Activated CD4-positive, alpha-beta T cell treated with anti-CD3 and anti-CD28 coated beads for 36 hours (primary cell): ENCODE measurements around the gene LRRC3. TPM values are rescaled to one million over a fixed set of nuclear protein-coding genes. Genes with fewer than 3 reads are reported as not detected.
"Not testable (repeated sequence)": the region's sequence is repeated elsewhere in the genome, so short reads cannot be mapped to it uniquely, and the experiment has no call there.

Source experiments
- ATAC-seq: fragments of 200-7000 bp; cut with Tn5 transposase; one replicate; pipeline ENCODE4 v1.10.0; 2021; ENCODE audit warnings: mild to moderate bottlenecking, moderate library complexity
- CTCF ChIA-PET: fragments of 350-600 bp; sonication (Branson Sonifier 250); formaldehyde crosslinking; loops from one replicate; lab custom pipeline; 2021; ENCODE audit warnings: antibody characterized with exemption; lab: Charles Lee
- POLR2A ChIA-PET: fragments of 350-600 bp; sonication (Branson Sonifier 250); formaldehyde crosslinking; loops from one replicate; lab custom pipeline; 2021; ENCODE audit warnings: antibody characterized with exemption, inconsistent platforms; lab: Charles Lee
- DNase-seq: peaks from one replicate; pipeline ENCODE4 v3.0.0-alpha.2; 2020
- H3K27ac Mint-ChIP-seq: one replicate; pipeline ENCODE4 v1.8.0; 2021; ENCODE audit warnings: mixed read lengths
- H3K27me3 Mint-ChIP-seq: one replicate; pipeline ENCODE4 v1.8.0; 2021; ENCODE audit warnings: mixed read lengths
- H3K36me3 Mint-ChIP-seq: one replicate; pipeline ENCODE4 v1.8.0; 2021; ENCODE audit warnings: low read depth, mixed read lengths
- H3K4me1 Mint-ChIP-seq: one replicate; pipeline ENCODE4 v1.8.0; 2021; ENCODE audit warnings: mixed read lengths
- H3K4me3 Mint-ChIP-seq: one replicate; pipeline ENCODE4 v1.8.0; 2021; ENCODE audit warnings: mild to moderate bottlenecking, moderate library complexity, mixed read lengths
- H3K9me3 Mint-ChIP-seq: one replicate; pipeline ENCODE4 v1.8.0; 2021; ENCODE audit warnings: low read depth, mixed read lengths
- intact Hi-C, 2 experiments: fragments of 100-400 bp; cut with DNase I in 1 of 2; cut with micrococcal nuclease in 1 of 2; formaldehyde crosslinking; loops; one replicate each; pipeline versions ENCODE4 v1.14.2 to v1.15.1; 2022 to 2024; cut with DNase I, micrococcal nuclease
- total RNA-seq, 2 experiments: library from RNA; stranded (reverse); gene quantifications; one replicate each; pipeline ENCODE4 v1.2.3, GENCODE V29; 2021

Gene LRRC3
- total RNA-seq, 2 experiments from 2014 or later = 2.7 to 2.9 TPM

DNA sequence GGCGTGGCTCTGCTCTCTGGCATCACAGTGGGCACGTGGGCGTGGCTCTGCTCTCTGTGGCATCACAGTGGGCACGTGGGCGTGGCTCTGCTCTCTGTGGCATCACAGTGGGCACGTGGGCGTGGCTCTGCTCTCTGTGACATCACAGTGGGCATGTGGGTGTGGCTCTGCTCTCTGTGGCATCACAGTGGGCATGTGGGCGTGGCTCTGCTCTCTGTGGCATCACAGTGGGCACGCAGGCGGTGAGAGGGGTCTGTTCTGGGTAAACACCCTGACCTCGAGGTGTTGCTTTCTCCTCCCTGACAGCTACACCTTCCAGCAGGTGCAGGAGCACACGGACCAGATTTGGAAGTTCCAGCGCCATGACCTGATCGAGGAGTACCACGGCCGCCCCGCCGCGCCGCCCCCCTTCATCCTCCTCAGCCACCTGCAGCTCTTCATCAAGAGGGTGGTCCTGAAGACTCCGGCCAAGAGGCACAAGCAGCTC lies 37.6 kb upstream of the LRRC3 start:
- H3K4me1 Mint-ChIP-seq, CTCF ChIA-PET, H3K36me3 Mint-ChIP-seq, DNase-seq, POLR2A ChIA-PET, intact Hi-C loops, H3K4me3 Mint-ChIP-seq, ATAC-seq, H3K9me3 Mint-ChIP-seq, H3K27me3 Mint-ChIP-seq, H3K27ac Mint-ChIP-seq: not testable (repeated sequence)

DNA sequence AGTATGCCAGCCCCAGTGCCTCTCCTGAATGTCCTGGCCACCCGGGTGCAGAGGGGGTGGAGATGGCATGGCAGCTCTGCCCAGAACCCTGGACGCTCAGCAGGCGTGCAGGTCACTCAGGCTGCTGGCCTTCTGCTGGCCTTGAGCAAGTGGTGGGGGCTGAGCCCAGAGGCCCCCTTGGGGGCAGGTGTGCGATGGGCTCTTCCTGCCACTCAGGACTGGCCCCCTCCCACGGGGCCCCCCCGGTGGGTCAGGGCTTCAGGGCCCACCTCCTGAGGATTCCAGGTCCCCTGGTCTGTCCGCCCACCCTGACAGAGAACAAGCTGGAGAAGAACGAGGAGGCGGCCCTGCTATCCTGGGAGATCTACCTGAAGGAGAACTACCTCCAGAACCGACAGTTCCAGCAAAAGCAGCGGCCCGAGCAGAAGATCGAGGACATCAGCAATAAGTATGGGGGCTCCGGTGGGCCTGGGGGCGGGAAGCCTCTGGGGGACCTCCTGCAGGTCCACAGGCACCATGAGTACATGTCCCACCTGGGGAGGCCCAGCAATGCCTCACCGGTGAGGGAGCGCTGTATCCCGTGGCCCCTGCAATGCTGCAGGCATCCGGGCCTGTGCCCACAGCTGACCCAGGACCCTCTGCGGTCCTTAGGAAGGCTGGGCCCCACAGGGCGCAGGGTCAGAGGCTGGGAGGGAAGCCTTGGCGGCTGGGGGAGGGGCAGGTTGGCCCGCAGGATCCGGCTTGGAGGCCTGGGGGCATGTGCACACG lies 37.0 kb upstream of the LRRC3 start:
- intact Hi-C loops = no loop called here
- no peaks in the 10 kb centered on the region for H3K36me3 Mint-ChIP-seq
- H3K4me1 Mint-ChIP-seq = no peaks in the 10 kb centered on the region
- H3K4me3 Mint-ChIP-seq = no peak overlapping the region
- CTCF ChIA-PET = no interaction called here
- DNase-seq (no peak), ATAC-seq (no peak)
- no peaks in the 10 kb centered on the region for H3K27me3 Mint-ChIP-seq
- peaks cover 4% of the 10 kb centered on the region for H3K9me3 Mint-ChIP-seq
- no peak overlapping the region for H3K27ac Mint-ChIP-seq
- POLR2A ChIA-PET = no interaction called here

DNA sequence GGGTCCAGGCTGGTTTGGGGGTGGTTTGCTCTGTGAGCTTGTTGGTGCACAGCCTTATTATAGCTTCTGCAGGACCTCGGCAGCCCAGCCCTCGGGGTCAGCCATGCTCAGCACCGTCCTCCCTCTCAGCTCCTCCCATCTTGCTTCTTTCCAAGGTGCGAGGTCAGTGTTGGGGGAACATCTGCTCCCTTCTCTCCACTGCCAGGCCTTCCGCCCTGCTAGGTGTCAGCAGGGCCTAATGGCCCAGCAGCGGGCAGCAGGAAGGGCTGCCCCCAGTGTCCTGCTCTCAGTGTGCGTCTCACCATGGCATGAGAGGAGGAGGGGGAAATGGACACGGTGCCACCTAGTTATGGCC lies 36.5 kb upstream of the LRRC3 start:
- ATAC-seq = no peak
- ChIA-PET POLR2A (no interaction called here), CTCF (no interaction called here)
- no peak for DNase-seq
- no peak overlapping the region for H3K27ac Mint-ChIP-seq
- H3K4me1 Mint-ChIP-seq = no peaks in the 10 kb centered on the region
- H3K36me3 Mint-ChIP-seq = no peaks in the 10 kb centered on the region
- peaks cover 4% of the 10 kb centered on the region for H3K9me3 Mint-ChIP-seq
- no peaks in the 10 kb centered on the region for H3K27me3 Mint-ChIP-seq
- intact Hi-C loops = no loop called here
- no peak overlapping the region for H3K4me3 Mint-ChIP-seq

- intact Hi-C loops = loop anchor here in 1 of 2 experiments (10.0 kb wide), 1 partner anchor 75 kb away; no protein-coding TSS in a partner anchor
- ATAC-seq = no peak
Observed at GRCh38 chr21:44419679-44420078, 35.6 kb upstream of the LRRC3 start.

DNA sequence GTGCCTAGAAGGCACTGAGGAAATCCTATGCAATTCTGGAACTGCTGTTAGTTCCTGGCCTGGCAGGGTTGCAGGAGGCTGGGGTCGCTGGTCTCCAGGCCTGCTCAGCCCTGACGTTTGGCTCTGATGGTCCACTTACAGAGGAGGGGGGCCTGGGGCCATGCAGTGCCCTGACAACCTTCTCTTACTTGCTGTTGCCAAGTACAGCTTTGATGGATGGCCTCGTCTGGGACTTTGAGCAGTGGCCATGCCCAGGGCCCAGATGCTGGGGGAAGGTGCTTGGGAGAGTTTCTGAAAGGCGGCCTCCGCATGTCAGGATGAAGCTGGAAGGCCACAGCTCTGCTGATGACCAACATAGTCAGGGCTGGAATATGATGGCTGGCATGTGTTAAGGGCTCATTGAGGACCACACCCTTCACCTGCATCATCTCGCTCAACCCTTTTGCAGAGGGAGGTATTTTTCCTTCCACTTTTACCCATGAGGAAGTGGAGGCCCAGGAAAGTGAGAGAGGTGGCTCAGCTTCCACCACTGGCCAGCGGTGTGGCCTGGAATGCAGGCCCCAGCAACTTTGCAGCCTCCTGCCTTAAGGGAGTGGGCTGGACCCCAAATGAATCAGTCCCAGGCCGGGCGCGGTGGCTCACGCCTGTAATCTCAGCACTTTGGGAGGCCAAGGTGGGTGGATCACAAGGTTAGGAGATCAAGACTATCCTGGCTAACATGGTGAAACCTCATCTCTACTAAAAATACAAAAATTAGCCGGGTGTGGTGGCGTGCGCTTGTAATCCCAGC lies 34.7 kb upstream of the LRRC3 start:
- no peak for DNase-seq
- Mint-ChIP-seq H3K27ac (no peak overlapping the region), H3K27me3 (no peaks in the 10 kb centered on the region), H3K9me3 (peaks cover 4% of the 10 kb centered on the region), H3K4me3 (no peak overlapping the region), H3K36me3 (no peaks in the 10 kb centered on the region), H3K4me1 (no peaks in the 10 kb centered on the region)
- CTCF ChIA-PET = no interaction called here
- POLR2A ChIA-PET = no interaction called here
- no peak for ATAC-seq
- intact Hi-C loops = loop anchor here in 1 of 2 experiments (10.0 kb wide), 1 partner anchor 74 kb away; no protein-coding TSS in a partner anchor

More at GRCh38 chr21:44419679-44420078, 35.6 kb upstream of the LRRC3 start:
- no peak overlapping the region for H3K27ac Mint-ChIP-seq
- no peak overlapping the region for H3K4me3 Mint-ChIP-seq
- CTCF ChIA-PET = no interaction called here
- POLR2A ChIA-PET = no interaction called here
- DNase-seq = no peak
- H3K36me3 Mint-ChIP-seq = no peaks in the 10 kb centered on the region
- H3K4me1 Mint-ChIP-seq = no peaks in the 10 kb centered on the region
- H3K9me3 Mint-ChIP-seq = peaks cover 4% of the 10 kb centered on the region
- H3K27me3 Mint-ChIP-seq = no peaks in the 10 kb centered on the region

DNA sequence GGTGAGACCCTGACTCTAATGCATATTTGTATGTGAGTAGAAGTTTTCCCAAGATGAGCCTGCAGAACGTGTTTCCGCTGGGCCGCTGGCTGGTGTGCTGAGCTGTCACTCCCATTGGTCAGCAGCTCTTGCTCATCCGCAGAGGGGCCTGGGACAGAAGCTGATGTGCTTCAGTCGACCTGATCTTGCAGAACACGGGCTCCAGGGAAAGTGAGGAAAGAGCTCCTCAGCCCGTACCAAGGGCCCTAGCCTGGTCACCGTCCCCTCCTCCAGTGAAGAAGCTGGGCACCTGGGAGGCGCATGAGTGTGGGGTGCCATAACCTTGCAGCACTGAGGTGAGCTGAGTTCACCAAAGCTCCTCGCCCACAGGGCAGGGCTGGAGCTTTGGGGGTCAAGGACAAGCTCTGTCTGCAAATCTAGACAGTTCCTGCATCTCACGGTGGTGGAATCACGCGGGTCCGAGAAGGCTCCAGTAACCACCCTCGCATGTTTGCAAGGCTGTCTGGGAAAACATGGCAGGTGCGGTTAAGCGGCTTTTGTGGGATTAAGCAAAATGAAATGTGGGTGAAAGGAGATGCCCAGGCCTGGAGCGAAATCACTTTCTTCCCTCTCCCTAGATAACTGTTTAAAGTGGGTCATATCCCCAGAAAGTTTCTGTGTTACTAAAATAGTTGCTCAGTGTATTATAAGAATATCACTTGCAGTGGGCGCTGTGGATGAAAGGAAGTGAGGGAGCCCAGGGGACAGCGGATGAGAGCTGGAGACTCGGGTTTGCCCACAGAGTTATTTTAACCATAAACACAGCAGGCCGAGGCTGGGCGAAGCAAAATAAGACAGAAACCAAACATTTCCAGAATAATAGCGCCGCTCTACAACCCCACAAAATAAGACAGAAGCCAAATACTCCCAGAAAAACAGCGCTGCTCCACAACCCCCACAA lies 33.1 kb upstream of the LRRC3 start:
- Mint-ChIP-seq H3K27ac (no peak overlapping the region), H3K4me3 (no peak overlapping the region), H3K36me3 (no peaks in the 10 kb centered on the region), H3K9me3 (peaks cover 4% of the 10 kb centered on the region), H3K4me1 (no peaks in the 10 kb centered on the region), H3K27me3 (no peaks in the 10 kb centered on the region)
- DNase-seq (peak; percentile 0), ATAC-seq (no peak)
- ChIA-PET POLR2A (no interaction called here), CTCF (interaction anchor here (0.7 kb wide), 1 partner anchor 80 kb away, joined by 3 read pairs; no protein-coding TSS in a partner anchor)
- intact Hi-C loops = loop anchor here in 1 of 2 experiments (10.0 kb wide), 1 partner anchor 73 kb away; no protein-coding TSS in a partner anchor

GRCh38 chr21:44423312-44423821 lies 31.9 kb upstream of the LRRC3 start:
- Mint-ChIP-seq H3K27ac (no peak overlapping the region), H3K36me3 (no peaks in the 10 kb centered on the region), H3K9me3 (peaks cover 4% of the 10 kb centered on the region), H3K4me1 (no peaks in the 10 kb centered on the region), H3K4me3 (no peak overlapping the region), H3K27me3 (no peaks in the 10 kb centered on the region)
- DNase-seq (no peak), ATAC-seq (no peak)
- POLR2A ChIA-PET = no interaction called here
- intact Hi-C loops = loop anchor here in 1 of 2 experiments (10.0 kb wide), 1 partner anchor 71 kb away; no protein-coding TSS in a partner anchor
- CTCF ChIA-PET = no interaction called here

GRCh38 chr21:44423941-44424607 lies 31.2 kb upstream of the LRRC3 start:
- peaks cover 6% of the 10 kb centered on the region for H3K9me3 Mint-ChIP-seq
- ATAC-seq (no peak), DNase-seq (no peak)
- no peak overlapping the region for H3K27ac Mint-ChIP-seq
- no peaks in the 10 kb centered on the region for H3K36me3 Mint-ChIP-seq
- H3K4me3 Mint-ChIP-seq = no peak overlapping the region
- H3K4me1 Mint-ChIP-seq = no peaks in the 10 kb centered on the region
- ChIA-PET POLR2A (no interaction called here), CTCF (no interaction called here)
- no peaks in the 10 kb centered on the region for H3K27me3 Mint-ChIP-seq
- intact Hi-C loops = loop anchor here in 1 of 2 experiments (10.0 kb wide), 1 partner anchor 71 kb away; no protein-coding TSS in a partner anchor

GRCh38 chr21:44424608-44425306 lies 30.6 kb upstream of the LRRC3 start:
- intact Hi-C loops = loop anchor here in 1 of 2 experiments (10.0 kb wide), 1 partner anchor 70 kb away; no protein-coding TSS in a partner anchor
- H3K9me3 Mint-ChIP-seq = peaks cover 4% of the 10 kb centered on the region
- H3K27ac Mint-ChIP-seq = no peak overlapping the region
- H3K27me3 Mint-ChIP-seq = no peaks in the 10 kb centered on the region
- DNase-seq (no peak), ATAC-seq (no peak)
- no peaks in the 10 kb centered on the region for H3K4me1 Mint-ChIP-seq
- H3K4me3 Mint-ChIP-seq = no peak overlapping the region
- H3K36me3 Mint-ChIP-seq = no peaks in the 10 kb centered on the region
- CTCF ChIA-PET = no interaction called here
- POLR2A ChIA-PET = no interaction called here

GRCh38 chr21:44425307-44425894 lies 29.9 kb upstream of the LRRC3 start:
- Mint-ChIP-seq H3K27ac (no peak overlapping the region), H3K27me3 (no peaks in the 10 kb centered on the region), H3K4me3 (peak overlapping the region; percentile 23), H3K36me3 (no peaks in the 10 kb centered on the region), H3K9me3 (peaks cover 7% of the 10 kb centered on the region), H3K4me1 (no peaks in the 10 kb centered on the region)
- no peak for ATAC-seq
- peak; percentile 15 for DNase-seq
- ChIA-PET POLR2A (no interaction called here), CTCF (no interaction called here)
- intact Hi-C loops = loop anchor here in 1 of 2 experiments (10.0 kb wide), 1 partner anchor 69 kb away; no protein-coding TSS in a partner anchor
